Measurements from ENCODE around the gene CDH19.

- no peak for TF ChIP-seq YY1 (IDR thresholded peaks at IDR 0.05; ENCODE audit: low read depth)
- no peak for TF ChIP-seq EP300 (IDR thresholded peaks at IDR 0.05; ENCODE audit: borderline replicate concordance)
- no peak for TF ChIP-seq TAF1 (IDR thresholded peaks at IDR 0.05; ENCODE audit: low read depth)
- TF ChIP-seq RAD21 (IDR thresholded peaks at IDR 0.05; ENCODE audit: low read depth), result no peak
Measured at GRCh38 chr18:66508937-66509336, 95.0 kb downstream of the CDH19 start.
